Measurements from ENCODE around the gene JAZF1.

Gene JAZF1

GRCh38 chr7:27946351-27946750 is 234.2 kb downstream of the JAZF1 start:
- peak; percentile 97 for FAIRE-seq
- TF ChIP-seq CTCF (IDR thresholded peaks at IDR 0.05; ENCODE audit: insufficient read depth, missing control alignments): no peak
- DNase-seq (ENCODE audit: insufficient read length, low spot score): peak; percentile 32

- no peak for TF ChIP-seq CTCF (IDR thresholded peaks at IDR 0.05; ENCODE audit: insufficient read depth, missing control alignments)
- DNase-seq (ENCODE audit: insufficient read length, low spot score) (no peak), FAIRE-seq (peak; percentile 44)
Observed at GRCh38 chr7:27945058-27945795, 235.4 kb downstream of the JAZF1 start.

- no peak for TF ChIP-seq CTCF (IDR thresholded peaks at IDR 0.05; ENCODE audit: insufficient read depth, missing control alignments)
- DNase-seq (ENCODE audit: insufficient read length, low spot score) (no peak), FAIRE-seq (no peak)
Observed at GRCh38 chr7:27944643-27945042, 236.0 kb downstream of the JAZF1 start.

GRCh38 chr7:27943241-27943640 is 237.4 kb downstream of the JAZF1 start:
- TF ChIP-seq CTCF (IDR thresholded peaks at IDR 0.05; ENCODE audit: insufficient read depth, missing control alignments): no peak
- FAIRE-seq (no peak), DNase-seq (ENCODE audit: insufficient read length, low spot score) (no peak)

GRCh38 chr7:27942711-27943110 is 237.9 kb downstream of the JAZF1 start:
- FAIRE-seq (no peak), DNase-seq (ENCODE audit: insufficient read length, low spot score) (no peak)
- TF ChIP-seq CTCF (IDR thresholded peaks at IDR 0.05; ENCODE audit: insufficient read depth, missing control alignments): no peak

GRCh38 chr7:27941522-27941921 is 239.1 kb downstream of the JAZF1 start:
- DNase-seq (ENCODE audit: insufficient read length, low spot score): no peak
- TF ChIP-seq CTCF (IDR thresholded peaks at IDR 0.05; ENCODE audit: insufficient read depth, missing control alignments): no peak
- no peak for FAIRE-seq

GRCh38 chr7:27940341-27940740 is 240.3 kb downstream of the JAZF1 start:
- TF ChIP-seq CTCF (IDR thresholded peaks at IDR 0.05; ENCODE audit: insufficient read depth, missing control alignments): no peak
- DNase-seq (ENCODE audit: insufficient read length, low spot score): no peak
- no peak for FAIRE-seq
